Panc1 (cell line): ENCODE results near the gene SP110. TPM values are rescaled to one million over a fixed set of nuclear protein-coding genes. Genes with fewer than 3 reads are reported as not detected.

Experiments
- ATAC-seq: fragments of 200-7000 bp; cut with Tn5 transposase; 2 replicates; pipeline ENCODE4 v1.9.1; 2020; ENCODE audit warnings: mild to moderate bottlenecking, moderate library complexity
- BruUV-seq: library from RNA; stranded (reverse); fragments of 400-500 nt; replicated peaks from 2 replicates; lab custom pipeline; 2021; lab: Mats Ljungman, UMichigan
- CTCF ChIA-PET: fragments of 300-600 bp; sonication (Branson Sonifier 250); formaldehyde crosslinking; loops from one replicate; lab custom pipeline; 2022; ENCODE audit warnings: antibody characterized with exemption; lab: Charles Lee
- POLR2A ChIA-PET: fragments of 300-600 bp; sonication (Branson Sonifier 250); formaldehyde crosslinking; loops from one replicate; lab custom pipeline; 2022; ENCODE audit warnings: antibody characterized with exemption; lab: Charles Lee
- DNase-seq: peaks from one replicate; pipeline ENCODE4 v3.0.0-alpha.2; 2010; ENCODE audit warnings: low read depth, low spot score
- H3K27ac ChIP-seq: 2 replicates; pipeline ENCODE4 v1.5.1; 2011; ENCODE audit warnings: mild to moderate bottlenecking, low read length, inconsistent platforms
- H3K27me3 ChIP-seq: fragments of 200-500 bp; sonication (Bioruptor generic); 2 replicates; pipeline ENCODE4 v1.6.0; 2014; ENCODE audit warnings: low read length, inconsistent platforms; ENCODE audit not compliant: control insufficient read depth, insufficient read depth
- H3K36me3 ChIP-seq: fragments of 200-500 bp; sonication (Bioruptor generic); 2 replicates; pipeline ENCODE4 v1.5.1; 2014; ENCODE audit warnings: inconsistent platforms, mild to moderate bottlenecking, low read length, moderate library complexity; ENCODE audit not compliant: control insufficient read depth, insufficient read depth
- H3K4me1 ChIP-seq: 2 replicates; pipeline ENCODE4 v1.5.1; 2011; ENCODE audit warnings: inconsistent platforms, mild to moderate bottlenecking, low read length, moderate library complexity; ENCODE audit not compliant: control insufficient read depth, insufficient read depth
- H3K4me3 ChIP-seq, 2 experiments: 2 replicates each; pipeline ENCODE4 v1.5.1; 2011 to 2012; ENCODE audit warnings: low read depth in 2 of 2, low read length in 2 of 2, mild to moderate bottlenecking in 2 of 2, inconsistent platforms in 1 of 2, moderate library complexity in 1 of 2
- H3K9me3 ChIP-seq: fragments of 200-500 bp; sonication (Bioruptor generic); 2 replicates; pipeline ENCODE4 v1.5.1; 2014; ENCODE audit warnings: low read depth, mild to moderate bottlenecking, inconsistent platforms, low read length, moderate library complexity; ENCODE audit not compliant: control insufficient read depth, insufficient read depth
- POLR2AphosphoS5 ChIP-seq: IDR thresholded peaks from 2 replicates; pipeline ENCODE4 v1.6.1; 2012; ENCODE audit warnings: mild to moderate bottlenecking, low read depth, low read length, moderate library complexity
- SIN3A ChIP-seq: IDR thresholded peaks from 2 replicates; pipeline ENCODE4 v1.6.1; 2012; ENCODE audit warnings: low read depth, mild to moderate bottlenecking, low read length, moderate library complexity, borderline replicate concordance; ENCODE audit not compliant: insufficient read depth
- TCF7L2 ChIP-seq: IDR thresholded peaks from 2 replicates; pipeline ENCODE4 v1.6.1; 2011; ENCODE audit warnings: mild to moderate bottlenecking, low read depth, low read length, inconsistent platforms
- in situ Hi-C: cut with HindIII; loops from 2 replicates; pipeline ENCODE4 v1.10.0; 2016; ENCODE audit warnings: low sequenced_read_pairs, low pct_unique_long_range_greater_than_20kb
- intact Hi-C: fragments of 100-400 bp; cut with micrococcal nuclease; formaldehyde crosslinking; loops from one replicate; pipeline ENCODE4 v1.10.0; 2022; ENCODE audit not compliant: unreplicated experiment
- total RNA-seq: library from RNA; stranded (reverse); gene quantifications from one replicate; pipeline ENCODE4 v1.2.1, GENCODE V29; 2021; ENCODE audit not compliant: unreplicated experiment
- TF ChIP-seq, protein P1 (sequence below), 2 experiments: IDR thresholded peaks; 2 replicates each; pipeline ENCODE4 v1.6.1; 2011 to 2012; ENCODE audit warnings: low read depth in 2 of 2, control low read depth in 1 of 2, low read length in 1 of 2, mild to moderate bottlenecking in 1 of 2, moderate library complexity in 1 of 2; ENCODE audit not compliant: insufficient read depth in 1 of 2
- TF ChIP-seq, protein P2 (sequence below): fragments of 450-650 bp; IDR thresholded peaks from 2 replicates; pipeline ENCODE4 v1.5.1; 2017; ENCODE audit warnings: mild to moderate bottlenecking

Gene SP110
- total RNA-seq, 1 experiment from 2014 or later: 6.2 TPM

DNA sequence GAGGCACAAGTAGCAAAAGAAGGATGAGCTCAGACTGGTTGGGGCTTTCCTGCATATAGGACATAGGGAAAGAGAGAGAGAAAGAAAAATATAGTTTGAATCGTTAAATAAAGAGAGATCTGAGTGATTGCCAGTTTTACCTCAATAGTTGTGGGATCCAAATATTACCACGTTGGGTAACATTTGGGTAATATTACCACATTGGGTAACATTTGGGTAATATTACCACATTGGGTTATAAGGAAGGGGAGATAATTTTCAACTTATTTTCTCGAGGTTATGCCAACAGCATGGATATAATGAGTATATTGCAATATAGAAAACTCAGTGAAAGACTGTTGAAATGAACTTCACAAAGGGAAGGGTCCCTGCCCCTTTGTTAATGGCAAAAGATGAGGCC is 26.4 kb upstream of the SP110 start:
- in situ Hi-C loops (no loop called here), intact Hi-C loops (no loop called here)
- no peak for ATAC-seq
- no TSS peak for BruUV-seq
- Histone ChIP-seq H3K4me1 (no peaks in the 10 kb centered on the region), H3K27ac (no peak overlapping the region), H3K4me3 (no peak overlapping the region), H3K27me3 (peaks cover 44% of the 10 kb centered on the region), H3K9me3 (no peaks in the 10 kb centered on the region), H3K36me3 (no peaks in the 10 kb centered on the region)
- no peak for TF ChIP-seq TCF7L2
- TF ChIP-seq, protein P1, sequence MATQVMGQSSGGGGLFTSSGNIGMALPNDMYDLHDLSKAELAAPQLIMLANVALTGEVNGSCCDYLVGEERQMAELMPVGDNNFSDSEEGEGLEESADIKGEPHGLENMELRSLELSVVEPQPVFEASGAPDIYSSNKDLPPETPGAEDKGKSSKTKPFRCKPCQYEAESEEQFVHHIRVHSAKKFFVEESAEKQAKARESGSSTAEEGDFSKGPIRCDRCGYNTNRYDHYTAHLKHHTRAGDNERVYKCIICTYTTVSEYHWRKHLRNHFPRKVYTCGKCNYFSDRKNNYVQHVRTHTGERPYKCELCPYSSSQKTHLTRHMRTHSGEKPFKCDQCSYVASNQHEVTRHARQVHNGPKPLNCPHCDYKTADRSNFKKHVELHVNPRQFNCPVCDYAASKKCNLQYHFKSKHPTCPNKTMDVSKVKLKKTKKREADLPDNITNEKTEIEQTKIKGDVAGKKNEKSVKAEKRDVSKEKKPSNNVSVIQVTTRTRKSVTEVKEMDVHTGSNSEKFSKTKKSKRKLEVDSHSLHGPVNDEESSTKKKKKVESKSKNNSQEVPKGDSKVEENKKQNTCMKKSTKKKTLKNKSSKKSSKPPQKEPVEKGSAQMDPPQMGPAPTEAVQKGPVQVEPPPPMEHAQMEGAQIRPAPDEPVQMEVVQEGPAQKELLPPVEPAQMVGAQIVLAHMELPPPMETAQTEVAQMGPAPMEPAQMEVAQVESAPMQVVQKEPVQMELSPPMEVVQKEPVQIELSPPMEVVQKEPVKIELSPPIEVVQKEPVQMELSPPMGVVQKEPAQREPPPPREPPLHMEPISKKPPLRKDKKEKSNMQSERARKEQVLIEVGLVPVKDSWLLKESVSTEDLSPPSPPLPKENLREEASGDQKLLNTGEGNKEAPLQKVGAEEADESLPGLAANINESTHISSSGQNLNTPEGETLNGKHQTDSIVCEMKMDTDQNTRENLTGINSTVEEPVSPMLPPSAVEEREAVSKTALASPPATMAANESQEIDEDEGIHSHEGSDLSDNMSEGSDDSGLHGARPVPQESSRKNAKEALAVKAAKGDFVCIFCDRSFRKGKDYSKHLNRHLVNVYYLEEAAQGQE (IDR thresholded peaks at IDR 0.05; ENCODE audit: insufficient read depth in 1 of 2, low read depth in 2 of 2, low read length in 1 of 2): no peak
- TF ChIP-seq, protein P2, sequence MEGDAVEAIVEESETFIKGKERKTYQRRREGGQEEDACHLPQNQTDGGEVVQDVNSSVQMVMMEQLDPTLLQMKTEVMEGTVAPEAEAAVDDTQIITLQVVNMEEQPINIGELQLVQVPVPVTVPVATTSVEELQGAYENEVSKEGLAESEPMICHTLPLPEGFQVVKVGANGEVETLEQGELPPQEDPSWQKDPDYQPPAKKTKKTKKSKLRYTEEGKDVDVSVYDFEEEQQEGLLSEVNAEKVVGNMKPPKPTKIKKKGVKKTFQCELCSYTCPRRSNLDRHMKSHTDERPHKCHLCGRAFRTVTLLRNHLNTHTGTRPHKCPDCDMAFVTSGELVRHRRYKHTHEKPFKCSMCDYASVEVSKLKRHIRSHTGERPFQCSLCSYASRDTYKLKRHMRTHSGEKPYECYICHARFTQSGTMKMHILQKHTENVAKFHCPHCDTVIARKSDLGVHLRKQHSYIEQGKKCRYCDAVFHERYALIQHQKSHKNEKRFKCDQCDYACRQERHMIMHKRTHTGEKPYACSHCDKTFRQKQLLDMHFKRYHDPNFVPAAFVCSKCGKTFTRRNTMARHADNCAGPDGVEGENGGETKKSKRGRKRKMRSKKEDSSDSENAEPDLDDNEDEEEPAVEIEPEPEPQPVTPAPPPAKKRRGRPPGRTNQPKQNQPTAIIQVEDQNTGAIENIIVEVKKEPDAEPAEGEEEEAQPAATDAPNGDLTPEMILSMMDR: no peak
- TF ChIP-seq POLR2AphosphoS5: no peak
- DNase-seq: no peak
- ChIA-PET POLR2A (no interaction called here), CTCF (no interaction called here)

DNA sequence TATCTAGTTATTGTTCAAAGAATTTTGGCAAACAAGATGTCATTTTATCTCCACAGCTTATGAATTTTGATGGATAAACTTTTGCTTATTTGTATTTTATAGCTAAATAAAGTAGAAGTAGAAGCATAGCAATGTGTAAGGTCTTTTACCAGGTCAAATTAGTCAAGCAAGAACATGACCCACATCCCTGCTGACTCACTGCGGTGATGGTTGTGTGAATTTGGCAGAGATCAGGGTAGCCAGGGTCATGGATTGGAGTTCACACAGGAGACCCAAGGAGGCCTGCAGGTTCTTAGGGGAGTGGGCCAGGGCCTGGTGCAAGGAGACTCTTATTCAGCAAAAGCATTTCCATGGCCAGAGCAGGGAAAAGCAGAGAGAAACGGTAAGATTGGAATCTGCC is 24.4 kb upstream of the SP110 start:
- Histone ChIP-seq H3K4me1 (no peaks in the 10 kb centered on the region), H3K36me3 (no peaks in the 10 kb centered on the region), H3K27me3 (peaks cover 43% of the 10 kb centered on the region), H3K9me3 (no peaks in the 10 kb centered on the region), H3K4me3 (no peak overlapping the region), H3K27ac (no peak overlapping the region)
- TF ChIP-seq POLR2AphosphoS5 (no peak), SIN3A (no peak), TCF7L2 (no peak)
- TF ChIP-seq, protein P2: no peak
- TF ChIP-seq, protein P1 (IDR thresholded peaks at IDR 0.05; ENCODE audit: insufficient read depth in 1 of 2, low read depth in 2 of 2, low read length in 1 of 2): no peak
- POLR2A ChIA-PET: interaction anchor here (0.6 kb wide), 1 partner anchor 407 kb away, joined by 4 read pairs; no protein-coding TSS in a partner anchor
- intact Hi-C loops: no loop called here
- DNase-seq (no peak), ATAC-seq (no peak)
- in situ Hi-C loops: no loop called here
- no TSS peak for BruUV-seq
- CTCF ChIA-PET: no interaction called here
